H9 (cell line): Measurements from ENCODE around the gene ABCD3. TPM values are rescaled to one million over a fixed set of nuclear protein-coding genes. Genes with fewer than 3 reads are reported as not detected.

Experiments used
- DNase-seq: peaks from one replicate; pipeline ENCODE4 v3.0.0-alpha.2; 2017
- H2AFZ ChIP-seq: one replicate; pipeline ENCODE4 v1.6.1; 2013; ENCODE audit warnings: mild to moderate bottlenecking, low read length, control low read depth, moderate library complexity
- H2AK5ac ChIP-seq: 2 replicates; pipeline ENCODE4 v1.6.1; 2013; ENCODE audit warnings: low read length, control low read depth, mixed read lengths; ENCODE audit not compliant: insufficient read length
- H2BK120ac ChIP-seq: one replicate; pipeline ENCODE4 v1.6.1; 2013; ENCODE audit warnings: low read depth, mild to moderate bottlenecking, low read length, control low read depth, inconsistent platforms; ENCODE audit not compliant: poor library complexity, severe bottlenecking
- H2BK12ac ChIP-seq: 2 replicates; pipeline ENCODE4 v1.6.1; 2013; ENCODE audit warnings: low read length, control low read depth, mixed read lengths, low read depth; ENCODE audit not compliant: insufficient read length
- H2BK15ac ChIP-seq: 2 replicates; pipeline ENCODE4 v1.6.1; 2013; ENCODE audit warnings: low read depth, low read length, control low read depth
- H2BK20ac ChIP-seq: one replicate; pipeline ENCODE4 v1.6.1; 2013; ENCODE audit warnings: low read depth, mild to moderate bottlenecking, low read length, control low read depth, inconsistent platforms; ENCODE audit not compliant: poor library complexity, severe bottlenecking
- H2BK5ac ChIP-seq: 2 replicates; pipeline ENCODE4 v1.6.1; 2013; ENCODE audit warnings: low read length, control low read depth, mixed read lengths; ENCODE audit not compliant: insufficient read length
- H3K14ac ChIP-seq: 2 replicates; pipeline ENCODE4 v1.6.1; 2013; ENCODE audit warnings: low read length, control low read depth; ENCODE audit not compliant: insufficient read depth
- H3K18ac ChIP-seq: 2 replicates; pipeline ENCODE4 v1.6.1; 2013; ENCODE audit warnings: low read depth, mild to moderate bottlenecking, mixed read lengths, low read length, control low read depth; ENCODE audit not compliant: insufficient read length
- H3K23ac ChIP-seq: 2 replicates; pipeline ENCODE4 v1.6.1; 2013; ENCODE audit warnings: low read length, control low read depth, mixed read lengths, low read depth; ENCODE audit not compliant: insufficient read length
- H3K23me2 ChIP-seq: 2 replicates; pipeline ENCODE4 v1.6.1; 2013; ENCODE audit warnings: low read depth, mild to moderate bottlenecking, mixed read lengths, low read length, control low read depth; ENCODE audit not compliant: insufficient read length, poor library complexity, severe bottlenecking
- H3K27ac ChIP-seq: 2 replicates; pipeline ENCODE4 v1.5.1; 2013; ENCODE audit warnings: low read length, control low read depth, mixed read lengths, low read depth; ENCODE audit not compliant: insufficient read length
- H3K27me3 ChIP-seq: 2 replicates; pipeline ENCODE4 v1.6.1; 2013; ENCODE audit warnings: low read length, control low read depth, inconsistent platforms; ENCODE audit not compliant: insufficient read depth
- H3K4ac ChIP-seq: 2 replicates; pipeline ENCODE4 v1.6.1; 2013; ENCODE audit warnings: low read depth, mild to moderate bottlenecking, control low read depth, inconsistent platforms, low read length, moderate library complexity
- H3K4me1 ChIP-seq: 2 replicates; pipeline ENCODE4 v1.6.1; 2013; ENCODE audit warnings: low read length, control low read depth, inconsistent platforms; ENCODE audit not compliant: insufficient read depth
- H3K4me2 ChIP-seq: 2 replicates; pipeline ENCODE4 v1.6.1; 2013; ENCODE audit warnings: low read length, control low read depth, mixed read lengths; ENCODE audit not compliant: insufficient read length, insufficient read depth
- H3K56ac ChIP-seq: 2 replicates; pipeline ENCODE4 v1.6.1; 2013; ENCODE audit warnings: low read depth, mild to moderate bottlenecking, mixed read lengths, low read length, control low read depth; ENCODE audit not compliant: insufficient read length
- H3K79me1 ChIP-seq: 2 replicates; pipeline ENCODE4 v1.6.1; 2013; ENCODE audit warnings: low read depth, mild to moderate bottlenecking, moderate library complexity, low read length, control low read depth, inconsistent platforms; ENCODE audit not compliant: insufficient read depth, poor library complexity, severe bottlenecking
- H3K79me2 ChIP-seq: 2 replicates; pipeline ENCODE4 v1.6.1; 2013; ENCODE audit warnings: low read length, control low read depth, inconsistent platforms; ENCODE audit not compliant: insufficient read depth
- H3K9ac ChIP-seq: 2 replicates; pipeline ENCODE4 v1.6.1; 2013; ENCODE audit warnings: low read length, control low read depth, mixed read lengths; ENCODE audit not compliant: insufficient read length; ENCODE audit errors: extremely low read depth
- H3K9me3 ChIP-seq: one replicate; pipeline ENCODE4 v1.6.1; 2013; ENCODE audit warnings: low read depth, low read length, inconsistent platforms; ENCODE audit not compliant: control insufficient read depth
- H3T11ph ChIP-seq: one replicate; pipeline ENCODE4 v1.6.1; 2013; ENCODE audit warnings: mild to moderate bottlenecking, low read length, control low read depth, inconsistent platforms
- H4K20me1 ChIP-seq: one replicate; pipeline ENCODE4 v1.6.1; 2013; ENCODE audit not compliant: control insufficient read depth, insufficient read length, insufficient read depth
- H4K5ac ChIP-seq: 2 replicates; pipeline ENCODE4 v1.6.1; 2013; ENCODE audit warnings: low read depth, mild to moderate bottlenecking, mixed read lengths, low read length, control low read depth; ENCODE audit not compliant: insufficient read length
- H4K8ac ChIP-seq: replicated peaks from 2 replicates; pipeline ENCODE4 v1.6.1; 2013; ENCODE audit warnings: low read length, control low read depth, mixed read lengths, low read depth; ENCODE audit not compliant: insufficient read length
- H4K91ac ChIP-seq: 2 replicates; pipeline ENCODE4 v1.6.1; 2013; ENCODE audit warnings: low read depth, mild to moderate bottlenecking, moderate library complexity, mixed read lengths, low read length, control low read depth; ENCODE audit not compliant: insufficient read length
- H3K27ac Mint-ChIP-seq, 3 experiments: 2 replicates in 2 of 3; 3 replicates in 1 of 3; pipeline ENCODE4 v1.8.0; 2020 to 2021; ENCODE audit warnings: mixed read lengths in 3 of 3, mild to moderate bottlenecking in 1 of 3, moderate library complexity in 1 of 3
- H3K27me3 Mint-ChIP-seq: 2 replicates; pipeline ENCODE4 v1.8.0; 2021; ENCODE audit warnings: low read depth, mild to moderate bottlenecking, moderate library complexity, mixed read lengths
- H3K36me3 Mint-ChIP-seq, 3 experiments: 2 replicates in 2 of 3; 3 replicates in 1 of 3; pipeline ENCODE4 v1.8.0; 2020 to 2021; ENCODE audit warnings: low read depth in 3 of 3, mixed read lengths in 3 of 3; ENCODE audit not compliant: insufficient read depth in 1 of 3
- H3K4me1 Mint-ChIP-seq, 2 experiments: 2 replicates each; pipeline ENCODE4 v1.8.0; 2020; ENCODE audit warnings: mixed read lengths in 2 of 2
- H3K4me3 Mint-ChIP-seq, 2 experiments: 2 replicates in 1 of 2; 3 replicates in 1 of 2; pipeline ENCODE4 v1.8.0; 2020 to 2021; ENCODE audit warnings: mild to moderate bottlenecking in 2 of 2, mixed read lengths in 2 of 2, moderate library complexity in 1 of 2
- H3K9me3 Mint-ChIP-seq, 2 experiments: 2 replicates in 1 of 2; 3 replicates in 1 of 2; pipeline ENCODE4 v1.8.0; 2020; ENCODE audit warnings: mild to moderate bottlenecking in 2 of 2, mixed read lengths in 2 of 2, moderate library complexity in 1 of 2
- CTCF ChIP-seq: fragments of 200-600 bp; sonication (generic); conservative IDR thresholded peaks from 3 replicates; pipeline ENCODE4 v1.8.0; 2021; ENCODE audit warnings: antibody characterized with exemption, mild to moderate bottlenecking
- WGBS: extraction: QIAGEN DNeasy Blood & Tissue Kit; methylation state at CpG from one replicate; pipeline ENCODE4 v1.1.7; 2013; ENCODE audit warnings: missing lambda C conversion rate, low lambda C conversion rate, mixed read lengths; ENCODE audit not compliant: insufficient read length; ENCODE audit errors: extremely low coverage; 5-methylcytosine and 5-hydroxymethylcytosine counted together
- total RNA-seq: library from RNA; stranded (reverse); gene quantifications from 2 replicates; pipeline ENCODE4 v1.2.1, GENCODE V29; 2021

The ABCD3 gene
- total RNA-seq, 1 experiment from 2014 or later: 32.0 TPM

- Histone ChIP-seq H3K9ac (no peak overlapping the region), H2BK20ac (no peak overlapping the region), H2BK15ac (no peak overlapping the region), H3K27ac (no peak overlapping the region), H4K20me1 (no peaks in the 10 kb centered on the region), H3K56ac (no peak overlapping the region), H3K79me1 (no peaks in the 10 kb centered on the region), H3T11ph (no peak overlapping the region), H4K8ac (no peak overlapping the region), H2AFZ (no peak overlapping the region), H2AK5ac (no peak overlapping the region), H3K27me3 (no peaks in the 10 kb centered on the region), H4K5ac (no peak overlapping the region), H3K4ac (no peak overlapping the region), H3K18ac (no peak overlapping the region), H2BK120ac (no peak overlapping the region), H3K9me3 (no peaks in the 10 kb centered on the region), H3K4me2 (no peak overlapping the region), H2BK5ac (no peak overlapping the region), H3K14ac (no peak overlapping the region), H3K4me1 (peaks cover 2% of the 10 kb centered on the region; the same call in 1 of the 2 replicates), H3K79me2 (no peaks in the 10 kb centered on the region), H3K23ac (no peak overlapping the region), H2BK12ac (no peak overlapping the region), H4K91ac (no peak overlapping the region), H3K23me2 (no peaks in the 10 kb centered on the region)
- H3K4me1 Mint-ChIP-seq: peaks cover 21 to 22% of the 10 kb centered on the region in 2 experiments
- H3K27me3 Mint-ChIP-seq: no peaks in the 10 kb centered on the region
- DNase-seq: no peak
- H3K9me3 Mint-ChIP-seq: no peaks in the 10 kb centered on the region
- H3K4me3 Mint-ChIP-seq: no peak overlapping the region
- H3K36me3 Mint-ChIP-seq: peaks cover 7 to 30% (median 16%) of the 10 kb centered on the region in 3 experiments; a peak in 5 of 7 replicates
- no CpG with 5 or more reads among the region's 1 CpG for WGBS
- TF ChIP-seq CTCF: peak; percentile 43; the same call in 2 of the 3 replicates
- H3K27ac Mint-ChIP-seq: no peak overlapping the region
Observed at GRCh38 chr1:94527447-94528031, 109.3 kb downstream of the ABCD3 start.
